ENCODE measurements around the gene CARD11.

The CARD11 gene

GRCh38 chr7:2860627-2861133 lies 183.0 kb downstream of the CARD11 start:
- TF ChIP-seq ZFX (IDR thresholded peaks at IDR 0.05), result no peak

GRCh38 chr7:2859952-2860351 lies 183.7 kb downstream of the CARD11 start:
- TF ChIP-seq ZFX (IDR thresholded peaks at IDR 0.05) (no peak), CTCF (conservative IDR thresholded peaks at IDR 0.05) (no peak)
- peak overlapping the region; percentile 41 for H3K27ac ChIP-seq

More at GRCh38 chr7:2860627-2861133, 183.0 kb downstream of the CARD11 start:
- H3K27ac ChIP-seq, result peak overlapping the region; percentile 41

GRCh38 chr7:2858621-2859020 lies 185.0 kb downstream of the CARD11 start:
- no peak for TF ChIP-seq ZFX (IDR thresholded peaks at IDR 0.05)
- no peak for TF ChIP-seq CTCF (conservative IDR thresholded peaks at IDR 0.05)
- H3K27ac ChIP-seq, result no peak overlapping the region

GRCh38 chr7:2856388-2857169 lies 187.1 kb downstream of the CARD11 start:
- H3K27ac ChIP-seq, result no peak overlapping the region

More at GRCh38 chr7:2856388-2857169, 187.1 kb downstream of the CARD11 start:
- no peak for TF ChIP-seq ZFX (IDR thresholded peaks at IDR 0.05)
- TF ChIP-seq CTCF (conservative IDR thresholded peaks at IDR 0.05), result no peak
